Measurements from ENCODE around the gene LAPTM5. TPM values are rescaled to one million over a fixed set of nuclear protein-coding genes. Genes with fewer than 3 reads are reported as not detected.

Gene LAPTM5
- total and polyA plus RNA-seq, 4 donors, result 58.7 to 653 (median 271) TPM

DNA sequence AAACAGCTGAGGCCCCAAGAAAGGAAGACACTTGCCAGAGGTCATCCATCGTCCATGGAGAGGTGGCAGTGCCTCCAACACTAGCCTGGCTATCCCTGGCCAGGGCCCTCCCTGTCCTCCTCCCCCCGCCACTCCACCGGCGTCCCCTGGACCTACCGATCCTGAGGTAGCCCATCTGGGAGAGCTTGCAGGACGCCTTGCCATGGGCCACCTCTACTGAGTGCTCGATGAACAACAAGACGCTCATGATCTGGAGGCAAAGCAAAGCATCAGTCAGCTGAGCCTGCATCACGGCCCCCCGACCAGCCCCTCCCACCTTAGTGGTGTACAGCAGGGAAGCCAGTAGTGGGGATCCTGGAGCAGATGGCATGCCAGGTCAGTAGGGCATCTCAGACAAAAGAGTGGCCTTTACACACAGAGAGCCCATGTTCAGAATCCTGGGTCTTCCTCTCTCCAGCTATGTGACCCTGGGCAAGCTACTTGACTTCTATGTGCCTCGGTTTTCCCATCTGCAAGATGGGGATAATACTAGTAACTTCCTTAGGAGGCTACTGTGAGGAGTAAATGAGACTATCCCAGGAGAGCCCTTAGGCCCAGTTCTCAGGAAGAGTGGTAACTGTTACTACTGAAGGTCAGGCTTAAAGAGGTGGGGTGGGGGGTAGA lies 15.1 kb downstream of the LAPTM5 start:
- no peak overlapping the region for H3K4me3 ChIP-seq
- no peak for DNase-seq
- H3K9ac ChIP-seq (ENCODE audit: insufficient read depth in 1 of 2, low read length in 2 of 2), result no peak overlapping the region
- peaks cover 0 to 27% (median 0%) of the 10 kb centered on the region in 4 donors for H3K36me3 ChIP-seq (ENCODE audit: control insufficient read depth in 4 of 4, insufficient read depth in 4 of 4, low read length in 4 of 4)
- H3K27ac ChIP-seq (ENCODE audit: low read depth in 1 of 2, low read length in 1 of 2), result no peak overlapping the region
- ATAC-seq (ENCODE audit: insufficient read depth, low FRiP score), result no peak
- peaks cover 0 to 8% (median 0%) of the 10 kb centered on the region in 5 donors for H3K4me1 ChIP-seq (ENCODE audit: control insufficient read depth in 5 of 5, insufficient read depth in 5 of 5, low read length in 5 of 5)
- TF ChIP-seq, protein P1, sequence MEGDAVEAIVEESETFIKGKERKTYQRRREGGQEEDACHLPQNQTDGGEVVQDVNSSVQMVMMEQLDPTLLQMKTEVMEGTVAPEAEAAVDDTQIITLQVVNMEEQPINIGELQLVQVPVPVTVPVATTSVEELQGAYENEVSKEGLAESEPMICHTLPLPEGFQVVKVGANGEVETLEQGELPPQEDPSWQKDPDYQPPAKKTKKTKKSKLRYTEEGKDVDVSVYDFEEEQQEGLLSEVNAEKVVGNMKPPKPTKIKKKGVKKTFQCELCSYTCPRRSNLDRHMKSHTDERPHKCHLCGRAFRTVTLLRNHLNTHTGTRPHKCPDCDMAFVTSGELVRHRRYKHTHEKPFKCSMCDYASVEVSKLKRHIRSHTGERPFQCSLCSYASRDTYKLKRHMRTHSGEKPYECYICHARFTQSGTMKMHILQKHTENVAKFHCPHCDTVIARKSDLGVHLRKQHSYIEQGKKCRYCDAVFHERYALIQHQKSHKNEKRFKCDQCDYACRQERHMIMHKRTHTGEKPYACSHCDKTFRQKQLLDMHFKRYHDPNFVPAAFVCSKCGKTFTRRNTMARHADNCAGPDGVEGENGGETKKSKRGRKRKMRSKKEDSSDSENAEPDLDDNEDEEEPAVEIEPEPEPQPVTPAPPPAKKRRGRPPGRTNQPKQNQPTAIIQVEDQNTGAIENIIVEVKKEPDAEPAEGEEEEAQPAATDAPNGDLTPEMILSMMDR (IDR thresholded peaks at IDR 0.05; ENCODE audit: control extremely low read depth, extremely low read depth), result no peak
- no peaks in the 10 kb centered on the region for H3K27me3 ChIP-seq (ENCODE audit: control insufficient read depth in 3 of 3, insufficient read depth in 3 of 3, low read length in 2 of 3)
- peaks cover 0 to 2% (median 0%) of the 10 kb centered on the region in 4 donors for H3K9me3 ChIP-seq (ENCODE audit: control insufficient read depth in 4 of 4, insufficient read depth in 3 of 4, low read length in 3 of 4)
- 87 to 92% methylated on average over 11 of the region's 11 CpGs for WGBS, 2 donors

DNA sequence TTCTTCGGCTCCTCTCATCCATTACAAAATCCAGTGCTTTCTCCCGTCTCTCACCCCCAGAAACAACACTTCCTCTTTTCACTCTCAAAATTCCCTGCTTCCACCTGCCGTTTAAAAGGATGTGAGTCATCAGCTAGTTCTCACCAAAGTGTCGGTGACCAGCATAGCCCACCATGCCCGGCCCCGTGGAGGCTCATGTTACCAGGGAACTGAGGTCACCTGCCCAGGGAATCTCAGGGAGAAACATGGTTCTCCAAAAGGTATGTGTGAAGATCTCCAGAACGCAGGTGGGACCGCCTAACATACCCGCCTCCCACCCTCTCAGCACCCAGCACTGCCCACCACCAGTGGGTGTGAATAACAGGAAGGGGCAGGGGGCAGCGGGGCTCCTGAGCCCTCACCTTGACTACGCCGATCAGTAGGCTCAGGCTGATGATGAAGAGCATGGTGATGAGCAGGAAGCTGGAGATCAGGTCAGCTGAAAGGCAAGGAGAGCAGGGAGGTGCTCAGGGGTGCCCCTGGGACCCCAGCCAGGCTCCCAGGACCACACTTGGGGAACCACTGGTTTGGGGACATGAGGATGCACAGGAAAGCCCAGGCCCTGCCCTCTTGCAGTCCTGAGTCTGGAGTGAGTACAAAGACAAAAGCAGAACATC lies 16.2 kb downstream of the LAPTM5 start:
- Histone ChIP-seq H3K27me3 (ENCODE audit: control insufficient read depth in 3 of 3, insufficient read depth in 3 of 3, low read length in 2 of 3) (no peaks in the 10 kb centered on the region), H3K4me1 (ENCODE audit: control insufficient read depth in 5 of 5, insufficient read depth in 5 of 5, low read length in 5 of 5) (peaks cover 0 to 8% (median 0%) of the 10 kb centered on the region in 5 donors), H3K27ac (ENCODE audit: low read depth in 1 of 2, low read length in 1 of 2) (no peak overlapping the region), H3K36me3 (ENCODE audit: control insufficient read depth in 4 of 4, insufficient read depth in 4 of 4, low read length in 4 of 4) (peaks cover 0 to 30% (median 0%) of the 10 kb centered on the region in 4 donors), H3K4me3 (no peak overlapping the region), H3K9ac (ENCODE audit: insufficient read depth in 1 of 2, low read length in 2 of 2) (no peak overlapping the region), H3K9me3 (ENCODE audit: control insufficient read depth in 4 of 4, insufficient read depth in 3 of 4, low read length in 3 of 4) (peaks cover 0 to 2% (median 0%) of the 10 kb centered on the region in 4 donors)
- ATAC-seq (ENCODE audit: insufficient read depth, low FRiP score) (no peak), DNase-seq (no peak)
- TF ChIP-seq, protein P1 (IDR thresholded peaks at IDR 0.05; ENCODE audit: control extremely low read depth, extremely low read depth), result no peak
- 44 to 61% methylated on average over 12 of the region's 12 CpGs for WGBS, 2 donors

DNA sequence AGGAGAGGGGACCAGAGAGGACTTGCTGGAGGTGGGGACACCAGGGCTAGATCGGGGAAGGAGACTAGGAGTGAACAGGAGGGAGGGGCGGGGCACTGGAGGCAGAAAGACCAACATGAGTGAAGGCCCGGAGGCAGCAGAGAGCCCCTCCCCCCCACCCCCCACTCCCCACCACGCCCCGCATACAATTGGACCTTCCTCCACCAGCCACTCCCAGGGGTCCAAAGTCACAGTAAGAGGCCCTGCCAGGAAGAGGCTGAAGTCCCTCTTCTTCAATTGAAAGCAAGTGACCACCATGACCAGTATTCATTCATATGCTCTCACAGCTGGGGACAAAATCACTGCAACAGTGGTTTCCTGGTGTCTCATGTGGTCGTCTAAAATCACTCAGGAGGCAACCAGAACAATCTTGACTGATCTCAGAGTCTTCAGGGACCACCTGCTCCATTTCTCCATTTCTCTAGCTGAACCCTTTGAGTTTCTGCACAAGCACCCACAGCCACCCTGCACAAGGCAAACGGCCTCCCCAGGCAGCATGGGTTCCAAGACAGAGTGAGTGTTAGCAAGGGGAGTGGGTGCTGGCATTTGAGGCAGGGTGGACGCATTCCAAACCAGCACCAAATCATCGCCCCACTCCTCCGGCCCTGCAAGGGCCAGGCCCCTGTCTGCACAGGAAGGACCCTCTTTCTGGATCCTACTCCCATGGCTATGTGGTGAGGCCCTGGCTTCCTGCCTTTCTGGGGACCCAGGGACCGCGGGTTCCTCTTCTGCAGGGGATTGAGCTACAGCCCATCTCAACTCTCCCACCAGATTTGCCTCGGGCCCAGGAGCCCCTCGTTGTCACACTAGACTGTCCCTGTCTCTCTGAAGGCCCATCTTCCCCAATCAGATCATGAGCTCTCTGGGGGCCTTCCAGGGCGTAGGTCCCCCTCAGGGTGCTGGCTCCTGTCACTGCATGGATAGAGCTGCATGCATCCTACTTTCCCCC lies 17.0 kb downstream of the LAPTM5 start:
- no peak overlapping the region for H3K27ac ChIP-seq (ENCODE audit: low read depth in 1 of 2, low read length in 1 of 2)
- H3K4me3 ChIP-seq, result no peak overlapping the region
- DNase-seq (no peak), ATAC-seq (ENCODE audit: insufficient read depth, low FRiP score) (no peak)
- H3K9me3 ChIP-seq (ENCODE audit: control insufficient read depth in 4 of 4, insufficient read depth in 3 of 4, low read length in 3 of 4), result peaks cover 0 to 2% (median 0%) of the 10 kb centered on the region in 4 donors
- no peak overlapping the region for H3K9ac ChIP-seq (ENCODE audit: insufficient read depth in 1 of 2, low read length in 2 of 2)
- no peaks in the 10 kb centered on the region for H3K27me3 ChIP-seq (ENCODE audit: control insufficient read depth in 3 of 3, insufficient read depth in 3 of 3, low read length in 2 of 3)
- peaks cover 0 to 35% (median 0%) of the 10 kb centered on the region in 4 donors for H3K36me3 ChIP-seq (ENCODE audit: control insufficient read depth in 4 of 4, insufficient read depth in 4 of 4, low read length in 4 of 4)
- peaks cover 0 to 4% (median 0%) of the 10 kb centered on the region in 5 donors for H3K4me1 ChIP-seq (ENCODE audit: control insufficient read depth in 5 of 5, insufficient read depth in 5 of 5, low read length in 5 of 5)
- TF ChIP-seq, protein P1 (IDR thresholded peaks at IDR 0.05; ENCODE audit: control extremely low read depth, extremely low read depth), result no peak
- WGBS, 2 donors, result 51 to 69% methylated on average over 15 of the region's 15 CpGs

Measured in lung (tissue), 12 donors.